NCI-H510A (cell line): ENCODE results near the gene CYP4F12.
"Not testable (repeated sequence)": the region's sequence is repeated elsewhere in the genome, so short reads cannot be mapped to it uniquely, and the experiment has no call there.

Experiments used
- DNase-seq: peaks from one replicate; lab custom pipeline; 2025; lab: John Stamatoyannopoulos, UW

Gene CYP4F12

GRCh38 chr19:15649526-15649925 lies 23.4 kb upstream of the CYP4F12 start:
- no peak for DNase-seq

GRCh38 chr19:15650123-15650522 lies 22.8 kb upstream of the CYP4F12 start:
- not testable (repeated sequence) for DNase-seq

GRCh38 chr19:15651791-15652190 lies 21.1 kb upstream of the CYP4F12 start:
- DNase-seq: no peak

- DNase-seq: no peak
Measured at GRCh38 chr19:15652559-15653278, 20.2 kb upstream of the CYP4F12 start.

- DNase-seq: no peak
Measured at GRCh38 chr19:15656467-15656866, 16.4 kb upstream of the CYP4F12 start.

- no peak for DNase-seq
Measured at GRCh38 chr19:15663247-15663646, 9.6 kb upstream of the CYP4F12 start.

GRCh38 chr19:15666186-15666585 lies 6.7 kb upstream of the CYP4F12 start:
- no peak for DNase-seq

GRCh38 chr19:15666883-15667282 lies 6.0 kb upstream of the CYP4F12 start:
- DNase-seq: no peak

GRCh38 chr19:15669440-15669839 lies 3.4 kb upstream of the CYP4F12 start:
- DNase-seq: no peak

- DNase-seq: no peak
Measured at GRCh38 chr19:15669891-15670290, 3.0 kb upstream of the CYP4F12 start.

- DNase-seq: no peak
Measured at GRCh38 chr19:15671237-15671821, 1.6 kb upstream of the CYP4F12 start.

GRCh38 chr19:15671891-15672579 lies 852 bp upstream of the CYP4F12 start:
- DNase-seq: no peak

GRCh38 chr19:15673176-15673654 lies 328 bp downstream of the CYP4F12 start:
- no peak for DNase-seq

GRCh38 chr19:15675560-15675959 lies 2.7 kb downstream of the CYP4F12 start:
- no peak for DNase-seq

GRCh38 chr19:15679089-15679488 lies 6.2 kb downstream of the CYP4F12 start:
- DNase-seq: no peak

- DNase-seq: not testable (repeated sequence)
Measured at GRCh38 chr19:15679865-15680264, 7.0 kb downstream of the CYP4F12 start.

GRCh38 chr19:15680478-15681322 lies 7.8 kb downstream of the CYP4F12 start:
- DNase-seq: no peak

- DNase-seq: no peak
Measured at GRCh38 chr19:15683411-15683810, 10.5 kb downstream of the CYP4F12 start.

- DNase-seq: no peak
Measured at GRCh38 chr19:15684828-15685227, 11.9 kb downstream of the CYP4F12 start.

GRCh38 chr19:15696654-15697194 lies 23.8 kb downstream of the CYP4F12 start:
- no peak for DNase-seq

GRCh38 chr19:15701757-15702533 lies 29.1 kb downstream of the CYP4F12 start:
- DNase-seq: no peak
